ENCODE data around the gene UBE2Z. TPM values are rescaled to one million over a fixed set of nuclear protein-coding genes. Genes with fewer than 3 reads are reported as not detected.

The UBE2Z gene
- total RNA-seq, 1 donor from 2014 or later, result 39.4 TPM

- DNase-seq, result no peak
- Histone ChIP-seq H3K27me3 (ENCODE audit: low read depth) (no peaks in the 10 kb centered on the region), H3K36me3 (peaks cover 43% of the 10 kb centered on the region), H3K9me3 (replicated peaks) (no peaks in the 10 kb centered on the region), H3K4me3 (peak overlapping the region; percentile 93), H3K4me1 (peaks cover 41% of the 10 kb centered on the region), H3K27ac (replicated peaks) (peak overlapping the region; percentile 95)
- intact Hi-C loops (cut with micrococcal nuclease), result no loop called here
- TF ChIP-seq CTCF (IDR thresholded peaks at IDR 0.05; ENCODE audit: borderline replicate concordance), result no peak
Observed at GRCh38 chr17:48893646-48894508, 14.3 kb upstream of the UBE2Z start.

GRCh38 chr17:48894886-48895285 lies 13.3 kb upstream of the UBE2Z start:
- Histone ChIP-seq H3K4me1 (peaks cover 41% of the 10 kb centered on the region), H3K9me3 (replicated peaks) (no peaks in the 10 kb centered on the region), H3K27me3 (ENCODE audit: low read depth) (no peaks in the 10 kb centered on the region), H3K27ac (replicated peaks) (no peak overlapping the region), H3K36me3 (peaks cover 43% of the 10 kb centered on the region), H3K4me3 (no peak overlapping the region)
- no peak for TF ChIP-seq CTCF (IDR thresholded peaks at IDR 0.05; ENCODE audit: borderline replicate concordance)
- intact Hi-C loops (cut with micrococcal nuclease), result no loop called here
- no peak for DNase-seq

- Histone ChIP-seq H3K9me3 (replicated peaks) (no peaks in the 10 kb centered on the region), H3K4me1 (no peaks in the 10 kb centered on the region), H3K27ac (replicated peaks) (no peak overlapping the region), H3K4me3 (no peak overlapping the region), H3K27me3 (ENCODE audit: low read depth) (no peaks in the 10 kb centered on the region), H3K36me3 (peaks cover 24% of the 10 kb centered on the region)
- no peak for DNase-seq
- intact Hi-C loops (cut with micrococcal nuclease), result no loop called here
- TF ChIP-seq CTCF (IDR thresholded peaks at IDR 0.05; ENCODE audit: borderline replicate concordance), result no peak
Observed at GRCh38 chr17:48901241-48901640, 7.0 kb upstream of the UBE2Z start.

GRCh38 chr17:48903401-48903800 lies 4.8 kb upstream of the UBE2Z start:
- intact Hi-C loops (cut with micrococcal nuclease), result no loop called here
- H3K4me3 ChIP-seq, result no peak overlapping the region
- no peaks in the 10 kb centered on the region for H3K27me3 ChIP-seq (ENCODE audit: low read depth)
- DNase-seq, result no peak
- no peaks in the 10 kb centered on the region for H3K9me3 ChIP-seq (replicated peaks)
- no peak for TF ChIP-seq CTCF (IDR thresholded peaks at IDR 0.05; ENCODE audit: borderline replicate concordance)
- H3K36me3 ChIP-seq, result peaks cover 2% of the 10 kb centered on the region
- peaks cover 6% of the 10 kb centered on the region for H3K4me1 ChIP-seq
- H3K27ac ChIP-seq (replicated peaks), result no peak overlapping the region

- intact Hi-C loops (cut with micrococcal nuclease), result no loop called here
- H3K4me3 ChIP-seq, result no peak overlapping the region
Observed at GRCh38 chr17:48904428-48904827, 3.8 kb upstream of the UBE2Z start.

More at GRCh38 chr17:48904428-48904827, 3.8 kb upstream of the UBE2Z start:
- H3K9me3 ChIP-seq (replicated peaks), result no peaks in the 10 kb centered on the region
- H3K27ac ChIP-seq (replicated peaks), result no peak overlapping the region
- no peak for TF ChIP-seq CTCF (IDR thresholded peaks at IDR 0.05; ENCODE audit: borderline replicate concordance)
- no peaks in the 10 kb centered on the region for H3K36me3 ChIP-seq
- no peaks in the 10 kb centered on the region for H3K27me3 ChIP-seq (ENCODE audit: low read depth)
- DNase-seq, result no peak
- peaks cover 11% of the 10 kb centered on the region for H3K4me1 ChIP-seq

Data from left ventricle myocardium inferior (tissue), 1 donor.